WTC11 (cell line): ENCODE data around the gene APRT. TPM values are rescaled to one million over a fixed set of nuclear protein-coding genes. Genes with fewer than 3 reads are reported as not detected.

Experiments used
- ATAC-seq: fragments of 200-7000 bp; cut with Tn5 transposase; 2 replicates; pipeline ENCODE4 v1.10.0; 2021; ENCODE audit warnings: mild to moderate bottlenecking, moderate library complexity
- CTCF ChIA-PET: fragments of 300-600 bp; sonication (Branson Sonifier 250); formaldehyde crosslinking; loops from one replicate; lab custom pipeline; 2021; ENCODE audit warnings: antibody characterized with exemption; lab: Charles Lee
- POLR2A ChIA-PET: fragments of 350-600 bp; sonication (Branson Sonifier 250); formaldehyde crosslinking; loops from one replicate; lab custom pipeline; 2021; ENCODE audit warnings: antibody characterized with exemption; lab: Charles Lee
- DNase-seq: peaks from one replicate; pipeline ENCODE4 v3.0.0; 2021; ENCODE audit warnings: low spot score
- H3K27ac Mint-ChIP-seq: 2 replicates; pipeline ENCODE4 v1.8.0; 2021; ENCODE audit warnings: mixed read lengths
- H3K27me3 Mint-ChIP-seq: 2 replicates; pipeline ENCODE4 v1.8.0; 2021; ENCODE audit warnings: low read depth, mild to moderate bottlenecking, moderate library complexity, mixed read lengths
- H3K36me3 Mint-ChIP-seq: 2 replicates; pipeline ENCODE4 v1.8.0; 2021; ENCODE audit warnings: mixed read lengths
- H3K4me1 Mint-ChIP-seq: 2 replicates; pipeline ENCODE4 v1.8.0; 2022; ENCODE audit warnings: mixed read lengths
- H3K4me3 Mint-ChIP-seq: 2 replicates; pipeline ENCODE4 v1.8.0; 2021; ENCODE audit warnings: mild to moderate bottlenecking, moderate library complexity, mixed read lengths
- H3K9me3 Mint-ChIP-seq: 2 replicates; pipeline ENCODE4 v1.8.0; 2021; ENCODE audit warnings: mixed read lengths
- ATF3 ChIP-seq: sonication (generic); formaldehyde crosslinking; conservative IDR thresholded peaks from 2 replicates; pipeline ENCODE4 v1.8.1; 2022; ENCODE audit warnings: mild to moderate bottlenecking, missing genetic modification reagents
- EMX1 ChIP-seq: fragments of 250-450 bp; sonication (Bioruptor Pico); IDR thresholded peaks from 2 replicates; pipeline ENCODE4 v1.8.0; 2021; ENCODE audit warnings: mild to moderate bottlenecking
- ESRRA ChIP-seq: sonication (generic); formaldehyde crosslinking; IDR thresholded peaks from 2 replicates; pipeline ENCODE4 v1.8.1; 2022; ENCODE audit warnings: mild to moderate bottlenecking, missing genetic modification reagents, borderline replicate concordance
- ETV6 ChIP-seq: sonication (generic); formaldehyde crosslinking; IDR thresholded peaks from 2 replicates; pipeline ENCODE4 v1.8.1; 2022; ENCODE audit warnings: mild to moderate bottlenecking, missing genetic modification reagents
- GABPB1 ChIP-seq: sonication (generic); formaldehyde crosslinking; IDR thresholded peaks from 2 replicates; pipeline ENCODE4 v1.8.1; 2023; ENCODE audit warnings: mild to moderate bottlenecking, missing genetic modification reagents
- NFYB ChIP-seq: sonication (generic); formaldehyde crosslinking; conservative IDR thresholded peaks from 2 replicates; pipeline ENCODE4 v1.8.0; 2022; ENCODE audit warnings: low read depth, missing genetic modification reagents
- NR2C2 ChIP-seq: sonication (generic); formaldehyde crosslinking; IDR thresholded peaks from 2 replicates; pipeline ENCODE4 v1.8.0; 2022; ENCODE audit warnings: mild to moderate bottlenecking, missing genetic modification reagents
- NR3C1 ChIP-seq: sonication (generic); formaldehyde crosslinking; conservative IDR thresholded peaks from 2 replicates; pipeline ENCODE4 v1.8.1; 2023; ENCODE audit warnings: low read depth, mild to moderate bottlenecking, missing genetic modification reagents
- RELA ChIP-seq: sonication (generic); formaldehyde crosslinking; IDR thresholded peaks from 2 replicates; pipeline ENCODE4 v1.8.1; 2022; ENCODE audit warnings: missing genetic modification reagents, mild to moderate bottlenecking, borderline replicate concordance
- RORB ChIP-seq: fragments of 250-450 bp; sonication (Bioruptor Pico); IDR thresholded peaks from 2 replicates; pipeline ENCODE4 v1.9.0; 2021; ENCODE audit warnings: mild to moderate bottlenecking
- SMAD3 ChIP-seq: sonication (generic); formaldehyde crosslinking; IDR thresholded peaks from 2 replicates; pipeline ENCODE4 v1.8.0; 2022; ENCODE audit warnings: missing genetic modification reagents, mild to moderate bottlenecking, borderline replicate concordance
- ZNF219 ChIP-seq: sonication (generic); formaldehyde crosslinking; IDR thresholded peaks from 2 replicates; pipeline ENCODE4 v1.8.0; 2023; ENCODE audit warnings: missing genetic modification reagents, mild to moderate bottlenecking, borderline replicate concordance
- ZNF263 ChIP-seq: sonication (generic); formaldehyde crosslinking; IDR thresholded peaks from 2 replicates; pipeline ENCODE4 v1.8.1; 2022; ENCODE audit warnings: low read depth, mild to moderate bottlenecking, moderate library complexity, missing genetic modification reagents
- ZNF281 ChIP-seq: sonication (generic); formaldehyde crosslinking; IDR thresholded peaks from 2 replicates; pipeline ENCODE4 v1.8.0; 2023; ENCODE audit warnings: mild to moderate bottlenecking, missing genetic modification reagents
- ZNF671 ChIP-seq: fragments of 250-450 bp; sonication (Bioruptor Pico); IDR thresholded peaks from 2 replicates; pipeline ENCODE4 v1.8.0; 2021; ENCODE audit warnings: mild to moderate bottlenecking
- ZSCAN18 ChIP-seq: fragments of 250-450 bp; sonication (Bioruptor Pico); IDR thresholded peaks from 2 replicates; pipeline ENCODE4 v2.1.2; 2022; ENCODE audit warnings: mild to moderate bottlenecking, moderate library complexity
- total RNA-seq: library from RNA; stranded (reverse); gene quantifications from 3 replicates; pipeline ENCODE4 v1.2.3, GENCODE V29; 2021
- TF ChIP-seq, protein P1 (sequence below): fragments of 250-450 bp; sonication (Bioruptor Pico); IDR thresholded peaks from 2 replicates; pipeline ENCODE4 v1.9.0; 2021; ENCODE audit warnings: mild to moderate bottlenecking
- TF ChIP-seq, protein P2 (sequence below): sonication (generic); formaldehyde crosslinking; IDR thresholded peaks from 2 replicates; pipeline ENCODE4 v1.8.0; 2022; ENCODE audit warnings: mild to moderate bottlenecking, missing genetic modification reagents
- TF ChIP-seq, protein P3 (sequence below): sonication (generic); formaldehyde crosslinking; IDR thresholded peaks from 2 replicates; pipeline ENCODE4 v1.8.0; 2023; ENCODE audit warnings: missing genetic modification reagents, mild to moderate bottlenecking, borderline replicate concordance

Gene APRT
- total RNA-seq, 1 experiment from 2014 or later = 288 TPM

- ChIA-PET CTCF (no interaction called here), POLR2A (no interaction called here)
- H3K9me3 Mint-ChIP-seq = no peaks in the 10 kb centered on the region
- H3K4me3 Mint-ChIP-seq = no peak overlapping the region
- H3K27ac Mint-ChIP-seq = no peak overlapping the region
- peaks cover 6% of the 10 kb centered on the region for H3K36me3 Mint-ChIP-seq
- DNase-seq (no peak), ATAC-seq (no peak)
- no peaks in the 10 kb centered on the region for H3K27me3 Mint-ChIP-seq
- TF ChIP-seq, protein P1, sequence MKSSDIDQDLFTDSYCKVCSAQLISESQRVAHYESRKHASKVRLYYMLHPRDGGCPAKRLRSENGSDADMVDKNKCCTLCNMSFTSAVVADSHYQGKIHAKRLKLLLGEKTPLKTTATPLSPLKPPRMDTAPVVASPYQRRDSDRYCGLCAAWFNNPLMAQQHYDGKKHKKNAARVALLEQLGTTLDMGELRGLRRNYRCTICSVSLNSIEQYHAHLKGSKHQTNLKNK (CRISPR knock-in tag) = no peak
- no peak for TF ChIP-seq ZNF671 (CRISPR knock-in tag)
- no peak for TF ChIP-seq GABPB1 (CRISPR knock-in tag)
- no peaks in the 10 kb centered on the region for H3K4me1 Mint-ChIP-seq
Observed at GRCh38 chr16:88836791-88837190, 25.1 kb upstream of the APRT start.

GRCh38 chr16:88835818-88836217 is 24.1 kb upstream of the APRT start:
- H3K36me3 Mint-ChIP-seq = peaks cover 6% of the 10 kb centered on the region
- H3K9me3 Mint-ChIP-seq = no peaks in the 10 kb centered on the region
- H3K27ac Mint-ChIP-seq = no peak overlapping the region
- no peak for ATAC-seq
- no peaks in the 10 kb centered on the region for H3K4me1 Mint-ChIP-seq
- H3K4me3 Mint-ChIP-seq = no peak overlapping the region
- TF ChIP-seq RELA (CRISPR knock-in tag) (no peak), ZNF263 (no peak), EMX1 (CRISPR knock-in tag) (no peak), NR3C1 (CRISPR knock-in tag) (no peak)
- TF ChIP-seq, protein P2, sequence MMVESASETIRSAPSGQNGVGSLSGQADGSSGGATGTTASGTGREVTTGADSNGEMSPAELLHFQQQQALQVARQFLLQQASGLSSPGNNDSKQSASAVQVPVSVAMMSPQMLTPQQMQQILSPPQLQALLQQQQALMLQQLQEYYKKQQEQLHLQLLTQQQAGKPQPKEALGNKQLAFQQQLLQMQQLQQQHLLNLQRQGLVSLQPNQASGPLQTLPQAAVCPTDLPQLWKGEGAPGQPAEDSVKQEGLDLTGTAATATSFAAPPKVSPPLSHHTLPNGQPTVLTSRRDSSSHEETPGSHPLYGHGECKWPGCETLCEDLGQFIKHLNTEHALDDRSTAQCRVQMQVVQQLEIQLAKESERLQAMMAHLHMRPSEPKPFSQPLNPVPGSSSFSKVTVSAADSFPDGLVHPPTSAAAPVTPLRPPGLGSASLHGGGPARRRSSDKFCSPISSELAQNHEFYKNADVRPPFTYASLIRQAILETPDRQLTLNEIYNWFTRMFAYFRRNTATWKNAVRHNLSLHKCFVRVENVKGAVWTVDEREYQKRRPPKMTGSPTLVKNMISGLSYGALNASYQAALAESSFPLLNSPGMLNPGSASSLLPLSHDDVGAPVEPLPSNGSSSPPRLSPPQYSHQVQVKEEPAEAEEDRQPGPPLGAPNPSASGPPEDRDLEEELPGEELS (CRISPR knock-in tag) = no peak
- TF ChIP-seq, all 79 proteins: peak for 0
- POLR2A ChIA-PET = no interaction called here
- no peak for DNase-seq
- no peaks in the 10 kb centered on the region for H3K27me3 Mint-ChIP-seq
- CTCF ChIA-PET = no interaction called here

GRCh38 chr16:88835383-88835782 is 23.7 kb upstream of the APRT start:
- Mint-ChIP-seq H3K9me3 (no peaks in the 10 kb centered on the region), H3K36me3 (peaks cover 6% of the 10 kb centered on the region), H3K27ac (no peak overlapping the region), H3K4me1 (no peaks in the 10 kb centered on the region), H3K27me3 (no peaks in the 10 kb centered on the region), H3K4me3 (no peak overlapping the region)
- ChIA-PET POLR2A (no interaction called here), CTCF (interaction anchor here (1.4 kb wide), 1 partner anchor 21 kb away, joined by 4 read pairs; the partner anchor contains the start of genes GALNS and TRAPPC2L)
- ATAC-seq (no peak), DNase-seq (no peak)
- no peak for TF ChIP-seq ZNF219
- no peak for TF ChIP-seq ATF3
- TF ChIP-seq ZSCAN18 (CRISPR knock-in tag) = no peak
- no peak for TF ChIP-seq NFYB (CRISPR knock-in tag)
- TF ChIP-seq, protein P3, sequence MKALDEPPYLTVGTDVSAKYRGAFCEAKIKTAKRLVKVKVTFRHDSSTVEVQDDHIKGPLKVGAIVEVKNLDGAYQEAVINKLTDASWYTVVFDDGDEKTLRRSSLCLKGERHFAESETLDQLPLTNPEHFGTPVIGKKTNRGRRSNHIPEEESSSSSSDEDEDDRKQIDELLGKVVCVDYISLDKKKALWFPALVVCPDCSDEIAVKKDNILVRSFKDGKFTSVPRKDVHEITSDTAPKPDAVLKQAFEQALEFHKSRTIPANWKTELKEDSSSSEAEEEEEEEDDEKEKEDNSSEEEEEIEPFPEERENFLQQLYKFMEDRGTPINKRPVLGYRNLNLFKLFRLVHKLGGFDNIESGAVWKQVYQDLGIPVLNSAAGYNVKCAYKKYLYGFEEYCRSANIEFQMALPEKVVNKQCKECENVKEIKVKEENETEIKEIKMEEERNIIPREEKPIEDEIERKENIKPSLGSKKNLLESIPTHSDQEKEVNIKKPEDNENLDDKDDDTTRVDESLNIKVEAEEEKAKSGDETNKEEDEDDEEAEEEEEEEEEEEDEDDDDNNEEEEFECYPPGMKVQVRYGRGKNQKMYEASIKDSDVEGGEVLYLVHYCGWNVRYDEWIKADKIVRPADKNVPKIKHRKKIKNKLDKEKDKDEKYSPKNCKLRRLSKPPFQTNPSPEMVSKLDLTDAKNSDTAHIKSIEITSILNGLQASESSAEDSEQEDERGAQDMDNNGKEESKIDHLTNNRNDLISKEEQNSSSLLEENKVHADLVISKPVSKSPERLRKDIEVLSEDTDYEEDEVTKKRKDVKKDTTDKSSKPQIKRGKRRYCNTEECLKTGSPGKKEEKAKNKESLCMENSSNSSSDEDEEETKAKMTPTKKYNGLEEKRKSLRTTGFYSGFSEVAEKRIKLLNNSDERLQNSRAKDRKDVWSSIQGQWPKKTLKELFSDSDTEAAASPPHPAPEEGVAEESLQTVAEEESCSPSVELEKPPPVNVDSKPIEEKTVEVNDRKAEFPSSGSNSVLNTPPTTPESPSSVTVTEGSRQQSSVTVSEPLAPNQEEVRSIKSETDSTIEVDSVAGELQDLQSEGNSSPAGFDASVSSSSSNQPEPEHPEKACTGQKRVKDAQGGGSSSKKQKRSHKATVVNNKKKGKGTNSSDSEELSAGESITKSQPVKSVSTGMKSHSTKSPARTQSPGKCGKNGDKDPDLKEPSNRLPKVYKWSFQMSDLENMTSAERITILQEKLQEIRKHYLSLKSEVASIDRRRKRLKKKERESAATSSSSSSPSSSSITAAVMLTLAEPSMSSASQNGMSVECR = no peak
- TF ChIP-seq, protein P2 (CRISPR knock-in tag) = no peak
- TF ChIP-seq RELA (CRISPR knock-in tag) = no peak
- TF ChIP-seq RORB = no peak
- no peak for TF ChIP-seq SMAD3 (CRISPR knock-in tag)
- no peak for TF ChIP-seq ESRRA (CRISPR knock-in tag)
- no peak for TF ChIP-seq ETV6 (CRISPR knock-in tag)
- TF ChIP-seq ZNF263 = no peak
- no peak for TF ChIP-seq NR2C2 (CRISPR knock-in tag)
- TF ChIP-seq ZNF281 (CRISPR knock-in tag) = no peak
